ENCODE results near the gene B3GALNT2. TPM values are rescaled to one million over a fixed set of nuclear protein-coding genes. Genes with fewer than 3 reads are reported as not detected.
"Not testable (repeated sequence)": the region's sequence is repeated elsewhere in the genome, so short reads cannot be mapped to it uniquely, and the experiment has no call there.

Gene B3GALNT2
- total RNA-seq, 4 donors from 2014 or later = 63.3 to 73.1 (median 70.6) TPM

- Histone ChIP-seq H3K4me3 (no peak overlapping the region), H3K36me3 (no peaks in the 10 kb centered on the region), H3K27ac (no peak overlapping the region), H3K9me3 (no peaks in the 10 kb centered on the region), H3K4me1 (no peaks in the 10 kb centered on the region), H3K27me3 (peaks cover 15% of the 10 kb centered on the region)
- TF ChIP-seq POLR2AphosphoS5 (IDR thresholded peaks at IDR 0.05) (no peak), EP300 (IDR thresholded peaks at IDR 0.05) (no peak), POLR2A (IDR thresholded peaks at IDR 0.05) (no peak), CTCF (IDR thresholded peaks at IDR 0.05) (no peak)
- no peak for ATAC-seq
- WGBS, 2 donors (ENCODE audit: low coverage in 1 of 2) = 86 to 90% methylated on average over 4 to 7 of the region's 9 CpGs
Observed at GRCh38 chr1:235545292-235545930, 41.2 kb upstream of the B3GALNT2 start.

GRCh38 chr1:235542845-235543244, 38.6 kb upstream of the B3GALNT2 start:
- not testable (repeated sequence) for ATAC-seq, H3K36me3 ChIP-seq, H3K27ac ChIP-seq, H3K4me3 ChIP-seq, H3K9me3 ChIP-seq, H3K4me1 ChIP-seq
- WGBS, 2 donors (ENCODE audit: low coverage in 1 of 2) = 47 to 87% methylated on average over 4 of the region's 7 CpGs
- peaks cover 15% of the 10 kb centered on the region for H3K27me3 ChIP-seq

GRCh38 chr1:235533476-235534168, 29.4 kb upstream of the B3GALNT2 start:
- no peaks in the 10 kb centered on the region for H3K4me1 ChIP-seq
- no peaks in the 10 kb centered on the region for H3K9me3 ChIP-seq
- no peak overlapping the region for H3K27ac ChIP-seq
- no peak overlapping the region for H3K4me3 ChIP-seq
- H3K27me3 ChIP-seq = peaks cover 11% of the 10 kb centered on the region
- WGBS, 2 donors (ENCODE audit: low coverage in 1 of 2) = 71 to 81% methylated on average over 6 to 8 of the region's 8 CpGs
- no peak for TF ChIP-seq POLR2A (IDR thresholded peaks at IDR 0.05)
- TF ChIP-seq CTCF (IDR thresholded peaks at IDR 0.05) = no peak
- no peak for TF ChIP-seq EP300 (IDR thresholded peaks at IDR 0.05)
- no peak for TF ChIP-seq POLR2AphosphoS5 (IDR thresholded peaks at IDR 0.05)
- no peaks in the 10 kb centered on the region for H3K36me3 ChIP-seq
- ATAC-seq = no peak

- Histone ChIP-seq H3K27me3 (peaks cover 11% of the 10 kb centered on the region), H3K4me3 (no peak overlapping the region), H3K4me1 (no peaks in the 10 kb centered on the region), H3K27ac (no peak overlapping the region), H3K36me3 (no peaks in the 10 kb centered on the region), H3K9me3 (no peaks in the 10 kb centered on the region)
- WGBS, 2 donors (ENCODE audit: low coverage in 1 of 2) = 57 to 65% methylated on average over 2 of the region's 2 CpGs
- TF ChIP-seq POLR2A (IDR thresholded peaks at IDR 0.05) (no peak), EP300 (IDR thresholded peaks at IDR 0.05) (no peak), CTCF (IDR thresholded peaks at IDR 0.05) (no peak), POLR2AphosphoS5 (IDR thresholded peaks at IDR 0.05) (no peak)
- no peak for ATAC-seq
Observed at GRCh38 chr1:235532360-235532759, 28.1 kb upstream of the B3GALNT2 start.

- TF ChIP-seq EP300 (IDR thresholded peaks at IDR 0.05) = no peak
- TF ChIP-seq POLR2A (IDR thresholded peaks at IDR 0.05) = no peak
- TF ChIP-seq POLR2AphosphoS5 (IDR thresholded peaks at IDR 0.05) = no peak
- no peak for TF ChIP-seq CTCF (IDR thresholded peaks at IDR 0.05)
- H3K4me1 ChIP-seq = no peaks in the 10 kb centered on the region
- no peaks in the 10 kb centered on the region for H3K36me3 ChIP-seq
- WGBS, 2 donors (ENCODE audit: low coverage in 1 of 2) = 76 to 80% methylated on average over 4 of the region's 4 CpGs
- H3K9me3 ChIP-seq = no peaks in the 10 kb centered on the region
- no peak for ATAC-seq
- H3K27me3 ChIP-seq = no peaks in the 10 kb centered on the region
- H3K4me3 ChIP-seq = no peak overlapping the region
- no peak overlapping the region for H3K27ac ChIP-seq
Observed at GRCh38 chr1:235527196-235527814, 23.1 kb upstream of the B3GALNT2 start.

Data from gastroesophageal sphincter (tissue), 4 donors.